Suppressor macrophage treated with lipopolysaccharide for 4 hours (primary cell): Measurements from ENCODE around the gene LRCH3.

ENCODE experiments used
- DNase-seq: peaks from one replicate; pipeline ENCODE4 v3.0.0-alpha.2; 2020

Gene LRCH3

DNA sequence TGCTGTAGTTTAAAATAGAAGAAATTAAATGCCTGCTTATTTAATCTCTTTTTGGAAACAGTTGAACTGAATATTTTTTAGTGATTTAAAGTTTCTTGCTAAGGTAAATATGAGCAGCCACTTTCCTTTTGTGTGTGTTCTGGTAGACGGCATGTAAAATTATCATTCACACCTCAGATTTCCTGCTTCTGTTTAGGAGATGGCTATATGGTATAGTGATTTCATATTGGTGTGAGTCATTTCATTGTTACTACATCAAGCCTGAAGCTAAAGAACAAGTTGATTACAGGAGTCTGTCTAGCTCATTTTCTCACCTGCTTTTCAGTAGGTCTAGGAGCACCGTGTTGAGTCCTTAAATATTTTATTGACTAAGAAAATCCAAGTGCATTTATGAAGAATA lies 2.2 kb downstream of the LRCH3 start:
- DNase-seq: peak; percentile 52

DNA sequence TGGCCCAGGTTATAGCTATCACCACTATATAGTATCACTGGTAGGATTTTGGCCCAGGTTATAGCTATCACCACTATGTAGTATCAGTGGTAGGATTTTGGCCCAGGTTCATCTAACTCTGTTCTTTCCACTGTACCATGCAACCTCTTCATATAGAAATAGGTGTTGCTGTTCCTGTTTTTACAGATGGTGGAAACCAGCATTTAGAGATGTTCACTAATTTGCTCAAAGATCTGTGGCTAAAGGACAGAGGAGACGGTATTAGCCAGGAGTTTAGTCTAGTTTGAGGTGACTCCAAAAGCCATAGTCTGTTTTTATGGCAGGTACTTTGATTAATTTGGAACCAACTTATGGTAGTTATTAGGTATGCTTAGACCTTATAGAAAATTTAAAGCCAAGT lies 3.1 kb downstream of the LRCH3 start:
- no peak for DNase-seq

GRCh38 chr3:197795200-197795599 lies 4.1 kb downstream of the LRCH3 start:
- peak; percentile 79 for DNase-seq

DNA sequence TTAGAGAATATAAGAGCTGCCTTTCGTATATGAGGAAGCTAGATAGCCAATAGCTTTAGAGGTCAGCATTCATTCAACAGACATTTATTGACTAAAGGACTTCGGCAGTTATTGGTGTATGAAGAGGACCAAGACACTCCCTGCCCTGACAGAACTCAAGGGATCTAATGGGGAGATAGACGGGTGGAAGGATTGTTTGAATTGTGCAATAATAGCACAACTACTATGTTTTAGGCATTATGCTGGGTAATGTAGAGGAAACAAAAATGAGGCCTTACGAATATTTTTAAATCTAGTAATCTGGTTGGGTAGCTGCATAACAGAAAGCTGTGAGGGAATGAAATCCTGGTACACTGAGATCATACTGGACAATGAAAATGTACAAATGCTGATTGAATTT lies 5.0 kb downstream of the LRCH3 start:
- no peak for DNase-seq

- no peak for DNase-seq
These were observed 7.8 kb downstream of the LRCH3 start for GRCh38 chr3:197798863-197799262.

- no peak for DNase-seq
These were observed 9.3 kb downstream of the LRCH3 start for GRCh38 chr3:197800379-197800778.

DNA sequence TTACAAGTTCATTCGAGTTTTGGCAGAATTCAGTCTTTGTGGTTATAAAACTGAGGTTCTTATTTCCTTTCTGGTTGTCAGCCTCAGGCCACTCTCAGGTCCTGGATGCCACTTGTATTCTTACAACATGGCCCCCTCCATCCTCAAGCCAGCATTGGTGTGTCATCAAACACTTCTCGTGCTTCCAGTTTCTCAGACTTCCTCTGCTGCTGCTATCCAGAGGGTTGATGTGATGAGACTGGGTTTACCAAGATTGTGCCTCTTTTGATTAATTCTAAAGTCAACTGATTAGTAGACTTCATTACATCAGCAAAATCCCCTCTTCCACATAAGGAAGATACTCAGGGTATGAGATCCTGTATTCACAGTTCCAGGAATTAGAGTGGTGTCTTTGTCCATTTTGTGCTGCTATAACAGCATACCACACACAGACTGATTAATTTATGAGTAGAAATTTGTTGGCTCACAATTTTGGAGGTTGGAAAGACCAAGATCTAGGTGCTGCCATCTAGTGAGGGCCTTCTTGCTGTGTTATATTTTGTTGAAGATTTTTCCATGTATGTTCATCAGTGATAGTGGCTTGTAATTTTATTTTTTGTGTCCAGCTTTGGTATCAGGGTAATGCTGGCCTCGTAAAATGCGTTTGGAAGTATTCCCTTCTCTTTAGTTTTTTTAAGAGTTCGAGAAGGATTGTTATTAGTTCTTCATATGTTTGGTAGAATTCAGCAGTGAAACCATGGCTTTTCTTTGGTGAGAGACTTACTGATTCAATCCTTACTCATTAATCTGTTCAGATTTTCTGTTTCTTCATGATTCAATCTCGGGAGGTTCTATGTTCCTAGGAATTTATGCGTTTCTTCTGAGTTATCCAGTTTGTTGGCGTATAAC lies 11.1 kb downstream of the LRCH3 start:
- peak; percentile 74 for DNase-seq

- DNase-seq: no peak
These were observed 11.9 kb downstream of the LRCH3 start for GRCh38 chr3:197802779-197803459.

GRCh38 chr3:197804511-197804910 lies 13.5 kb downstream of the LRCH3 start:
- DNase-seq: no peak

GRCh38 chr3:197807969-197808587 lies 17.0 kb downstream of the LRCH3 start:
- no peak for DNase-seq

DNA sequence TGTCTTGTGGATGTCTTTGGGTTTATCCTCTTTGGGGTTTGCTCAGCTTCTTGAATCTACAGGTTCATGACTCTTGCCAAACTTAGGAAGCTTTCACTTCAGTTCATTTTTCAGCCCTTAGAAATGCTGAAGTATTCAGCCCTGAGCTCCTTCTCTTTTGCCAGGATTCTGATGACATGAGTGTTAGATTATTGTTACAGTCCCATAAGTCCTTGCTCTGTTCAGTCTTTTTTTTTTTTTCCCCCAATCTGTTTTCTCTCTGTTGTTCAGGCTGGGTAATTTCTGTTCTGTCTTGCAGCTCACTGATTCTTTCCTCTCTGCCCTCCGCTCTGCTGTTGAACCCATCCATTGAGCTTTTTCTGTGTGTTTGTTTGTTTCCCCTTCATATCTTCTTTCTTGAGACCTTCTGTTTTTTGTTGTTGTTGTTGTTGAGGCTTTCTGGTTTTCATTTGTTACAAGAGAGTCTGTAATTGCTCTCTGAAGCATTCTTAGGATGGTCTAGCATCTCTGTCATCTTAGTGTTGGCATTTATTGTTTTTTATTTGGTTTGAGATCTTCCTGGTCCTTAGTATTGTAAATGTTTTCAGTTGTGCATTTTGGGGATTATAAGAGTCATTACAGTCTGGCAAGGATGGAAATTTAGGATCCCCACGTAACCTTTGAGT lies 18.4 kb downstream of the LRCH3 start:
- DNase-seq: no peak

GRCh38 chr3:197810901-197811300 lies 19.8 kb downstream of the LRCH3 start:
- no peak for DNase-seq

- peak; percentile 91 for DNase-seq
These were observed 20.3 kb downstream of the LRCH3 start for GRCh38 chr3:197811343-197811742.

DNA sequence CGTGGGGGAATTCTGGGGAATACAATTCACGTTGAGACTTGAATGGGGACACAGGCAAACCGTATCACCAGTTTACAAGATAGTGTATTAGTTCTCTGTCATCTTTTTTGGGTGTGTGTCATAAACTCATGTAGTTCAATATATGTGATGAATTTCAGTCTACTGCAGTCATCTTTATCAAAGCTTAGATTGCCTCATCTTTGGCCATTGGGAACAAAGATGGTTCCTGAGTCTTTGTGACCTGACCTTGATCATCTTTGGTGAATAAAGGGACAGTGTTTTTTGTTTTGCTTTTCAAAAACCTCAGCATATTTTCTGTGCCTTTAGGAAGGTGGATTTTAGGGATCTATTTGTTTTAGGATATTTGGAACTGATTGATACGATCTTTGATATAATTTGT lies 23.3 kb downstream of the LRCH3 start:
- no peak for DNase-seq

GRCh38 chr3:197820550-197821335 lies 29.7 kb downstream of the LRCH3 start:
- no peak for DNase-seq

GRCh38 chr3:197829397-197830045 lies 38.5 kb downstream of the LRCH3 start:
- no peak for DNase-seq

GRCh38 chr3:197830308-197830966 lies 39.4 kb downstream of the LRCH3 start:
- no peak for DNase-seq

- DNase-seq: no peak
These were observed 39.9 kb downstream of the LRCH3 start for GRCh38 chr3:197830967-197831313.

GRCh38 chr3:197833930-197834715 lies 43.1 kb downstream of the LRCH3 start:
- no peak for DNase-seq

GRCh38 chr3:197835509-197835908 lies 44.5 kb downstream of the LRCH3 start:
- DNase-seq: no peak

- no peak for DNase-seq
These were observed 45.2 kb downstream of the LRCH3 start for GRCh38 chr3:197836244-197836643.
